GM10266 (cell line): ENCODE results near the gene MTARC1.
A peak's percentile ranks its signal among the peaks of the same experiment; 100 is the strongest.

Experiments
- DNase-seq: peaks from one replicate; pipeline ENCODE4 v3.0.0; 2012; ENCODE audit errors: extremely low spot score
- TF ChIP-seq, protein P1 (sequence below): IDR thresholded peaks from 2 replicates; pipeline ENCODE4 v1.5.1; 2012; ENCODE audit warnings: mild to moderate bottlenecking, low read depth; ENCODE audit not compliant: control insufficient read depth, insufficient read depth; ENCODE audit errors: missing control alignments

MTARC1 gene

DNA sequence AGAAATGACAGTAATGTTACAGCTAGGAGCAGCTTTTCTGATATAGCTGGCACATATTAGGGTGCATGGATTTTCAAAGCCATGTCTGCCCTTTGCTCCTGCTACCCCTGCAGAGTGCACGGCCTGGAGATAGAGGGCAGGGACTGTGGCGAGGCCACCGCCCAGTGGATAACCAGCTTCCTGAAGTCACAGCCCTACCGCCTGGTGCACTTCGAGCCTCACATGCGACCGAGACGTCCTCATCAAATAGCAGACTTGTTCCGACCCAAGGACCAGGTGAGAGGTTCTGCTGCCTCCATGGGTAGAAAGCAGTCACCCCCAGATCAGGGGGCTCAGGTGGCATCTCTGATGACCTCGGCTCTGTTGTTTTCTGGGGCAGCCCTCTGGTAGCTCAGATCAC, 9.8 kb downstream of the MTARC1 start:
- no peak for DNase-seq
- TF ChIP-seq, protein P1, sequence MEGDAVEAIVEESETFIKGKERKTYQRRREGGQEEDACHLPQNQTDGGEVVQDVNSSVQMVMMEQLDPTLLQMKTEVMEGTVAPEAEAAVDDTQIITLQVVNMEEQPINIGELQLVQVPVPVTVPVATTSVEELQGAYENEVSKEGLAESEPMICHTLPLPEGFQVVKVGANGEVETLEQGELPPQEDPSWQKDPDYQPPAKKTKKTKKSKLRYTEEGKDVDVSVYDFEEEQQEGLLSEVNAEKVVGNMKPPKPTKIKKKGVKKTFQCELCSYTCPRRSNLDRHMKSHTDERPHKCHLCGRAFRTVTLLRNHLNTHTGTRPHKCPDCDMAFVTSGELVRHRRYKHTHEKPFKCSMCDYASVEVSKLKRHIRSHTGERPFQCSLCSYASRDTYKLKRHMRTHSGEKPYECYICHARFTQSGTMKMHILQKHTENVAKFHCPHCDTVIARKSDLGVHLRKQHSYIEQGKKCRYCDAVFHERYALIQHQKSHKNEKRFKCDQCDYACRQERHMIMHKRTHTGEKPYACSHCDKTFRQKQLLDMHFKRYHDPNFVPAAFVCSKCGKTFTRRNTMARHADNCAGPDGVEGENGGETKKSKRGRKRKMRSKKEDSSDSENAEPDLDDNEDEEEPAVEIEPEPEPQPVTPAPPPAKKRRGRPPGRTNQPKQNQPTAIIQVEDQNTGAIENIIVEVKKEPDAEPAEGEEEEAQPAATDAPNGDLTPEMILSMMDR: no peak

DNA sequence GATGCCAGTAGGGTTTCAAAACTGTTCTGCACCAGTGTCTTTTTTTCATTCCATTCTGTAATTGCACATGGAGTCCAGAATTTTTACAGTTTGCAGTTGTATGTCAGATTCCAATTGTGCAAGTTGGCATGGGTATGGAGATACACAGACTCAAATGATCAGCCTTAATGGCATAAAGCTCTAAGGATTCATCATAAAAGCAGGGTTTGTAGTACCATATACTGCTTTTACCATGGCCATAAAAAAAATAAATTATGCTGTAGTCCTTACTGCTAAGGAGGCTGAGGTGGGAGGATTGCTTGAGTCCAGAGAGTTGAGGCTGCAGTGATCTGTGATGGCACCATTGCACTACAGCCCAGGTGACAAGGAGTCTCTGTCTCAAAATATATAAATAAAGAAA, 10.3 kb downstream of the MTARC1 start:
- DNase-seq: no peak
- TF ChIP-seq, protein P1: no peak

DNA sequence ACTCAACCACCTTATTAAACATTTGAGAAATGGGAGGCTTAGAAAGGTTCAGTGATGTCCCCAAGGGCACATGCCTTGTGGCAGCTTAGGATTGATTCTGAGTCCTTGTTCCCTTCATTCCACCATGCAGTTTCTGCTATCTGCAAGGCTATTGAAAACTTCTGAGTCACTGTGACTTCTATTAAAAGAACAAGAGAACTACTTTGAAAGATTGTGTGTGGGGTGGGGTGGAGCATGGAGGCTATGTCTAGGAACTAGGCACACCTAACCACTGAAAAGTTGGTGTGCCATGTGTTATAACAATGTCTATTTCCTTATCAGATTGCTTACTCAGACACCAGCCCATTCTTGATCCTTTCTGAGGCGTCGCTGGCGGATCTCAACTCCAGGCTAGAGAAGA, 10.8 kb downstream of the MTARC1 start:
- no peak for DNase-seq
- TF ChIP-seq, protein P1: no peak

DNA sequence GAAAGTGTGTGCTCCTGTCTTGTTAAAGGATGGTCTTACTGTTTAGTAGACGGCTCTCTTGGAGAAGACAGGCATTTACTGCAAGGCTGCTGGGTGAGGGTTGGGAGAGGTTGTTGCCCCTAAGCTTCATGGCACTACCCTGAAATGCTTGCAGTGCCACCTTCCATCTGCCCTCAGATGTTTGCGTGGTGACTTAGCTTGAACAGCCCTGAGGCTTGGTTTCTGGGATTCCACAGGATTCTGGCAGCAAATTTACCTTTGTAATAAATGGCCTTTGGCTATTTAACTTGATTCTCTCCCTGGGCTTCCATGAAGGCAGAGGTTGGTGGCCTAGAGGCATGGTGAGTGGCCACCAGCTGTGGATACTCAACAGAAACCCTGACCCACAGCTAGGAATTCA, 11.6 kb downstream of the MTARC1 start:
- TF ChIP-seq, protein P1: no peak
- no peak for DNase-seq

DNA sequence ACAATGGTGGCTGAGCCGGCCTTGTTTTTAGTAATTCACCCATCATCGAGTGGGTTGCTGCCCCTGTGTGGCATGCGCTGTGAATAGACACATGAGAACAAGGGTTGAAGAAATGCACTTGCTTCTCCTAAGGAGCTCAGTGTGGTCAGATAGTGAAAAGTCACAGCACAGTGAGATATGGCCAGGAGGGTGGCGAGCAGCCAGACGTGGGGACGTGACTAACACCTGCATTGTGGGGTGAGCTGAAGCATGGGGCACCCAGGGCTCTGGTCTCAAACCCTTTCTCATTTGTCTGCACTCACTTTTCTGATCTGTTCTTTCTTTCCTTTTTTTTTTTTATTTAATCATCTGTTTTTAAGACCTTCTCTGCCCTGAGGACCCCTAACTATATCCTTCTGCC, 13.5 kb downstream of the MTARC1 start:
- no peak for DNase-seq
- TF ChIP-seq, protein P1: no peak

DNA sequence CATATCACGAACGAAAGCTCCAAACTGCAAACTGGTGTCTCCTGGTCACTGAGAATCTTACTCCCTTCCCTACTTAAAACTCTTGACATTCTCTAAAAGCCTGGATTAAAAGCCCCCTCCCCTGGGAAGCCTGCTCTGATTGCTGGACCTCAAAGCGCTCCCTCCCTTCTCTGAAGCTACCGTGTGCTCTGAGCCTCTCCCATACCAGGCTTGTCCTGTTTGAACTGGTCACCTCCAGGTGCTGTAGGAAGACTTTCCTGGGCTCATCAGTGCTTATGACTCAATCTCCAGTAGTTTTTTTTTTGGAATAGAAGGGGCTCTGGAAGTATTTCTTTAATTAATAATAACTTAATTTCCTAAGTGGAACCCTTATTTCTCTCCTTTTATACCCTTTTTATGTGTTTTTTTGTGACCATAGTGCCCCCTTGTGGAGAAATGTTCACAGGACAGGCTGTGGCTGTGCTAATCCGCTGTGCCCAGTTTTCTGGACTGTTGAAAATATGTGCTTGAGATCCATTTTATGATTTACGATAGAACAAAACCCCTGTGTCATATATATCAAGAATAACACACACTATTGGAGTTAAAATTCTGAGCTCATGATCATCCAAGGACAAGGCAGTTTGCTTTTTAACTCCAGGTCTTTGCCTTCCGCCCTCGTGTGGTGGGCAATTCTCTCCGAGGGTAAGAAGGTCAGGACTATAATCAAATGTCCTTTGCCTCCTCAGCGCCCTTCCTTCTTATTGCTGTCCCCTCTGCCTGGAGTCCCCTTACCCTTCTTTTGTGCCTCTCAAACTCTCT, 16.9 kb downstream of the MTARC1 start:
- no peak for DNase-seq
- TF ChIP-seq, protein P1: peak; percentile 64

DNA sequence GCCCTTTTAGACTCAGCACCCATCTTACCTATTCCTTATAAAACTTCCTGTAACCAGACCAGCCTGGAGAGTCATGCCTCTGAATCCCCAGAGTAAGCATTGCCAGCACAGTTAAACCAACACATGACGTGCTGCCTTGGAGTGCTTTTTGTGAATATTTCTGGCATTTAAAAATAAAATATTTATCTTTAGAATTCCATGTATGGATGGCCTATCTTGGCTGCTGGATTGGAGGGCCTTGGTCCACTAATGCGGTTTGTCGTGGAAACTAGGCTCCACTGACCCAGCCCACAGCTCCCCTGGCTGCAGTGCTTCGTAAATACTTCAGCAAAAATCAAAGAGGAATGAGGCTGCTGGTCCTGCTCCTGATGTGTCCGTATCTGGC, 17.5 kb downstream of the MTARC1 start:
- no peak for DNase-seq
- TF ChIP-seq, protein P1: no peak
